Choroid plexus epithelial cell (primary cell): ENCODE measurements around the gene KNSTRN.

Experiments
- DNase-seq: peaks from one replicate; pipeline ENCODE4 v3.0.0-alpha.2; 2010; ENCODE audit warnings: low read depth
- H3K4me3 ChIP-seq: 2 replicates; pipeline ENCODE4 v1.5.1; 2011; ENCODE audit warnings: low read depth, mild to moderate bottlenecking, control low read depth, low read length, moderate library complexity
- CTCF ChIP-seq: conservative IDR thresholded peaks from 2 replicates; pipeline ENCODE4 v1.5.1; 2011; ENCODE audit warnings: low read depth, mild to moderate bottlenecking, control low read depth, inconsistent platforms, low read length, moderate library complexity

The KNSTRN gene

GRCh38 chr15:40443846-40444245 is 61.3 kb downstream of the KNSTRN start:
- TF ChIP-seq CTCF = no peak
- no peak overlapping the region for H3K4me3 ChIP-seq
- no peak for DNase-seq
